ENCODE measurements around the gene SNX9.

- TF ChIP-seq CTCF (IDR thresholded peaks at IDR 0.05) (no peak), POLR2A (IDR thresholded peaks at IDR 0.05) (no peak)
Observed at GRCh38 chr6:157953580-157954091, 130.6 kb downstream of the SNX9 start.

All from body of pancreas (tissue), 4 donors.